HepG2 (cell line): Measurements from ENCODE around the gene SH2D6. TPM values are rescaled to one million over a fixed set of nuclear protein-coding genes. Genes with fewer than 3 reads are reported as not detected.

Experiments
- DPF2 ChIP-seq: sonication (generic); formaldehyde crosslinking; IDR thresholded peaks from 2 replicates; pipeline ENCODE4 v1.4.0; 2020; ENCODE audit warnings: mild to moderate bottlenecking, low read depth, missing genetic modification reagents, borderline replicate concordance
- GABPB1 ChIP-seq: IDR thresholded peaks from 2 replicates; pipeline ENCODE4 v1.6.1; 2016; ENCODE audit warnings: mild to moderate bottlenecking, missing genetic modification reagents, moderate library complexity, missing compliant biosample characterization
- NR2F6 ChIP-seq, 2 experiments: IDR thresholded peaks; 2 replicates each; pipeline ENCODE4 v1.6.1; 2016; ENCODE audit warnings: antibody characterized with exemption in 1 of 2, mild to moderate bottlenecking in 1 of 2
- PCBP1 ChIP-seq: fragments of 200-400 bp; formaldehyde crosslinking; IDR thresholded peaks from 2 replicates; pipeline ENCODE4 v1.6.1; 2017; ENCODE audit warnings: mild to moderate bottlenecking, low read depth, low read length, borderline replicate concordance
- PHF21A ChIP-seq: sonication (generic); formaldehyde crosslinking; IDR thresholded peaks from 2 replicates; pipeline ENCODE4 v1.5.0; 2020; ENCODE audit warnings: mild to moderate bottlenecking, missing genetic modification reagents
- POLR2G ChIP-seq: fragments of 200-400 bp; formaldehyde crosslinking; IDR thresholded peaks from 2 replicates; pipeline ENCODE4 v1.6.1; 2018; ENCODE audit warnings: mild to moderate bottlenecking, low read depth, low read length, moderate library complexity
- SALL1 ChIP-seq: sonication (generic); formaldehyde crosslinking; IDR thresholded peaks from 2 replicates; pipeline ENCODE4 v1.8.0; 2022; ENCODE audit warnings: mild to moderate bottlenecking, missing genetic modification reagents
- TBL1XR1 ChIP-seq: fragments of 150-350 bp; IDR thresholded peaks from 2 replicates; pipeline ENCODE4 v1.6.1; 2014; ENCODE audit warnings: borderline replicate concordance, low read length; ENCODE audit not compliant: partially characterized antibody
- XBP1 ChIP-seq: sonication (generic); formaldehyde crosslinking; IDR thresholded peaks from 2 replicates; pipeline ENCODE4 v1.5.0; 2020; ENCODE audit warnings: missing genetic modification reagents
- ZC3H13 ChIP-seq: sonication (generic); formaldehyde crosslinking; IDR thresholded peaks from 2 replicates; pipeline ENCODE4 v1.8.1; 2023; ENCODE audit warnings: mild to moderate bottlenecking, missing genetic modification reagents, moderate library complexity
- ZNF256 ChIP-seq: sonication (generic); formaldehyde crosslinking; conservative IDR thresholded peaks from 2 replicates; pipeline ENCODE4 v1.4.0; 2020; ENCODE audit warnings: missing genetic modification reagents
- ZNF3 ChIP-seq: IDR thresholded peaks from 2 replicates; pipeline ENCODE4 v1.7.0; 2017; ENCODE audit warnings: inconsistent platforms
- ZNF317 ChIP-seq: sonication (generic); formaldehyde crosslinking; IDR thresholded peaks from 2 replicates; pipeline ENCODE4 v1.5.0; 2020; ENCODE audit warnings: mild to moderate bottlenecking, missing genetic modification reagents
- ZNF607 ChIP-seq: sonication (generic); formaldehyde crosslinking; IDR thresholded peaks from 2 replicates; pipeline ENCODE4 v1.5.1; 2020; ENCODE audit warnings: missing genetic modification reagents, mild to moderate bottlenecking, borderline replicate concordance
- ZNF773 ChIP-seq: sonication (generic); formaldehyde crosslinking; IDR thresholded peaks from 2 replicates; pipeline ENCODE4 v1.4.0; 2020; ENCODE audit warnings: missing genetic modification reagents, borderline replicate concordance
- polyA plus RNA-seq, 8 experiments: library from polyadenylated mRNA; depleted of rRNA in 3 of 8; stranded (reverse) in 7 of 8; unstranded in 1 of 8; fragments of >200 nt; fragmentation: Illumina TruSeq in 4 of 8; extraction: Trizol in 4 of 8; gene quantifications; 2 replicates each; pipeline versions ENCODE4 v1.2.1 to v1.2.3, GENCODE V29; 2011 to 2016; ENCODE audit warnings: low read depth in 4 of 8, missing spikeins in 1 of 8, mixed read lengths in 1 of 8; ENCODE audit not compliant: insufficient read depth in 1 of 8
- total RNA-seq, 5 experiments: library from RNA; depleted of rRNA; stranded (reverse); fragments of >200 nt; fragmentation: Illumina TruSeq; extraction: Trizol; gene quantifications; 2 replicates each; pipeline ENCODE4 v1.2.3, GENCODE V29; 2016; ENCODE audit warnings: low read depth in 1 of 5
- TF ChIP-seq, protein P1 (sequence below): sonication (generic); formaldehyde crosslinking; IDR thresholded peaks from 2 replicates; pipeline ENCODE4 v1.4.0; 2020; ENCODE audit warnings: mild to moderate bottlenecking, missing genetic modification reagents, borderline replicate concordance
- TF ChIP-seq, protein P2 (sequence below): sonication (generic); formaldehyde crosslinking; IDR thresholded peaks from 2 replicates; pipeline ENCODE4 v1.4.0; 2020; ENCODE audit warnings: missing genetic modification reagents
- TF ChIP-seq, protein P3 (sequence below): sonication (generic); formaldehyde crosslinking; IDR thresholded peaks from 2 replicates; pipeline ENCODE4 v1.4.0; 2020; ENCODE audit warnings: missing genetic modification reagents

The SH2D6 gene
- total and polyA plus RNA-seq, 2 of the 13 experiments (the other 11 are each of a cell fraction or from before 2014, with no cell fraction given): 0.11 to 0.26 TPM

DNA sequence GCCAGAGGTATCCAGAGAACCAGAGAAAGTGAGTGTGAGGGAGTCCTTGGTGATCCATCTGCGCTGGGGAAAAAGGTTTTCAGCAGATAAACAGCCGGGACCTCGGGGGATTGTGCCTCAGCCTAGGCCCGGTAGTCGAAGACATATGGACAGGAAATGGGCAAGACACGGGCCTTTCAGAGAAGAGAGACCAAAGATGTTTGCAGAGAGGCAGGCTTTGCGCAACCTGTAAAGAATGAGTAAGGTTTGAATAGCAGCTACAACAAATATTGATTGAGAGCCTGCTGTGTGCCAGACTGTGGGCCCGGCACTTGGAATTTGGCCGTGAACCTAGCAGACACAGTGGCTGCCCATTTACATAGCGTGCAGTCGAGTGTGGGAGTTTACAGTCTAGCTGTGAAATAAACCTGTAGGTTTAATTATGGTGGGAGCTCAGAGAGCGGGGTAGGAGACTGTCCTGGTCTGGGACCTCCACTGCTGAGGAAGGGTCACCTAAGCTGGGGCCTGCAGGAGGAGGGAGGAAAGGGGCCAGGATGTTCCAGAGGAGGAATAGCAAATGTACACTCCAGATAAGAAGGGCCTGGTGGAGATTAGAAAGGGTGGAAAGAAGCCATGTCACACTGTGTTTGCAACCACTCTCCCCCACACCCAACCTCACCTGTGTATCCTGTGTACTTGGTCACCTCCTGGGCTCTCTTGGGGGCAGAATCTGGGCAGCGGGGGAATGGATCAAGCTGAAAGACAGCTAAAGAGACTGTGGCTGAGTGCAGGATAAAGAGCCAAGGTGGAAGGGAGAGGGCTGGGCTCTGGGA is 3.0 kb downstream of the SH2D6 start (continued):
- TF ChIP-seq TBL1XR1: peak; percentile 99
- peak; percentile 88; the same call in 1 of the 2 replicates for TF ChIP-seq ZNF773 (CRISPR knock-in tag)
- peak; percentile 98 for TF ChIP-seq SALL1 (CRISPR knock-in tag)
- 0 out of 2 replicates have a peak, but pooled peaks have one; percentile 58 for TF ChIP-seq ZNF3 (CRISPR knock-in tag)
- TF ChIP-seq, protein P1, sequence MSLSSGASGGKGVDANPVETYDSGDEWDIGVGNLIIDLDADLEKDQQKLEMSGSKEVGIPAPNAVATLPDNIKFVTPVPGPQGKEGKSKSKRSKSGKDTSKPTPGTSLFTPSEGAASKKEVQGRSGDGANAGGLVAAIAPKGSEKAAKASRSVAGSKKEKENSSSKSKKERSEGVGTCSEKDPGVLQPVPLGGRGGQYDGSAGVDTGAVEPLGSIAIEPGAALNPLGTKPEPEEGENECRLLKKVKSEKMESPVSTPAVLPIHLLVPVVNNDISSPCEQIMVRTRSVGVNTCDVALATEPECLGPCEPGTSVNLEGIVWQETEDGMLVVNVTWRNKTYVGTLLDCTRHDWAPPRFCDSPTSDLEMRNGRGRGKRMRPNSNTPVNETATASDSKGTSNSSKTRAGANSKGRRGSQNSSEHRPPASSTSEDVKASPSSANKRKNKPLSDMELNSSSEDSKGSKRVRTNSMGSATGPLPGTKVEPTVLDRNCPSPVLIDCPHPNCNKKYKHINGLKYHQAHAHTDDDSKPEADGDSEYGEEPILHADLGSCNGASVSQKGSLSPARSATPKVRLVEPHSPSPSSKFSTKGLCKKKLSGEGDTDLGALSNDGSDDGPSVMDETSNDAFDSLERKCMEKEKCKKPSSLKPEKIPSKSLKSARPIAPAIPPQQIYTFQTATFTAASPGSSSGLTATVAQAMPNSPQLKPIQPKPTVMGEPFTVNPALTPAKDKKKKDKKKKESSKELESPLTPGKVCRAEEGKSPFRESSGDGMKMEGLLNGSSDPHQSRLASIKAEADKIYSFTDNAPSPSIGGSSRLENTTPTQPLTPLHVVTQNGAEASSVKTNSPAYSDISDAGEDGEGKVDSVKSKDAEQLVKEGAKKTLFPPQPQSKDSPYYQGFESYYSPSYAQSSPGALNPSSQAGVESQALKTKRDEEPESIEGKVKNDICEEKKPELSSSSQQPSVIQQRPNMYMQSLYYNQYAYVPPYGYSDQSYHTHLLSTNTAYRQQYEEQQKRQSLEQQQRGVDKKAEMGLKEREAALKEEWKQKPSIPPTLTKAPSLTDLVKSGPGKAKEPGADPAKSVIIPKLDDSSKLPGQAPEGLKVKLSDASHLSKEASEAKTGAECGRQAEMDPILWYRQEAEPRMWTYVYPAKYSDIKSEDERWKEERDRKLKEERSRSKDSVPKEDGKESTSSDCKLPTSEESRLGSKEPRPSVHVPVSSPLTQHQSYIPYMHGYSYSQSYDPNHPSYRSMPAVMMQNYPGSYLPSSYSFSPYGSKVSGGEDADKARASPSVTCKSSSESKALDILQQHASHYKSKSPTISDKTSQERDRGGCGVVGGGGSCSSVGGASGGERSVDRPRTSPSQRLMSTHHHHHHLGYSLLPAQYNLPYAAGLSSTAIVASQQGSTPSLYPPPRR (CRISPR knock-in tag): peak; percentile 99
- TF ChIP-seq, protein P2, sequence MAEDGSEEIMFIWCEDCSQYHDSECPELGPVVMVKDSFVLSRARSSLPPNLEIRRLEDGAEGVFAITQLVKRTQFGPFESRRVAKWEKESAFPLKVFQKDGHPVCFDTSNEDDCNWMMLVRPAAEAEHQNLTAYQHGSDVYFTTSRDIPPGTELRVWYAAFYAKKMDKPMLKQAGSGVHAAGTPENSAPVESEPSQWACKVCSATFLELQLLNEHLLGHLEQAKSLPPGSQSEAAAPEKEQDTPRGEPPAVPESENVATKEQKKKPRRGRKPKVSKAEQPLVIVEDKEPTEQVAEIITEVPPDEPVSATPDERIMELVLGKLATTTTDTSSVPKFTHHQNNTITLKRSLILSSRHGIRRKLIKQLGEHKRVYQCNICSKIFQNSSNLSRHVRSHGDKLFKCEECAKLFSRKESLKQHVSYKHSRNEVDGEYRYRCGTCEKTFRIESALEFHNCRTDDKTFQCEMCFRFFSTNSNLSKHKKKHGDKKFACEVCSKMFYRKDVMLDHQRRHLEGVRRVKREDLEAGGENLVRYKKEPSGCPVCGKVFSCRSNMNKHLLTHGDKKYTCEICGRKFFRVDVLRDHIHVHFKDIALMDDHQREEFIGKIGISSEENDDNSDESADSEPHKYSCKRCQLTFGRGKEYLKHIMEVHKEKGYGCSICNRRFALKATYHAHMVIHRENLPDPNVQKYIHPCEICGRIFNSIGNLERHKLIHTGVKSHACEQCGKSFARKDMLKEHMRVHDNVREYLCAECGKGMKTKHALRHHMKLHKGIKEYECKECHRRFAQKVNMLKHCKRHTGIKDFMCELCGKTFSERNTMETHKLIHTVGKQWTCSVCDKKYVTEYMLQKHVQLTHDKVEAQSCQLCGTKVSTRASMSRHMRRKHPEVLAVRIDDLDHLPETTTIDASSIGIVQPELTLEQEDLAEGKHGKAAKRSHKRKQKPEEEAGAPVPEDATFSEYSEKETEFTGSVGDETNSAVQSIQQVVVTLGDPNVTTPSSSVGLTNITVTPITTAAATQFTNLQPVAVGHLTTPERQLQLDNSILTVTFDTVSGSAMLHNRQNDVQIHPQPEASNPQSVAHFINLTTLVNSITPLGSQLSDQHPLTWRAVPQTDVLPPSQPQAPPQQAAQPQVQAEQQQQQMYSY (CRISPR knock-in tag): peak; percentile 57; the same call in 1 of the 2 replicates
- TF ChIP-seq DPF2 (CRISPR knock-in tag): peak; percentile 94
- TF ChIP-seq ZNF607 (CRISPR knock-in tag): 0 out of 2 replicates have a peak, but pooled peaks have one; percentile 37
- TF ChIP-seq ZC3H13 (CRISPR knock-in tag): 0 out of 2 replicates have a peak, but pooled peaks have one; percentile 74
- peak; percentile 86; the same call in 1 of the 2 replicates for TF ChIP-seq ZNF256 (CRISPR knock-in tag)
- peak; percentile 90 for TF ChIP-seq PHF21A (CRISPR knock-in tag)
- TF ChIP-seq POLR2G: peak; percentile 79
- TF ChIP-seq GABPB1 (CRISPR knock-in tag): peak; percentile 50; the same call in 1 of the 2 replicates
- TF ChIP-seq XBP1 (CRISPR knock-in tag): no peak
- no peak for TF ChIP-seq ZNF317 (CRISPR knock-in tag)
- no peak for TF ChIP-seq PCBP1
- TF ChIP-seq NR2F6 (IDR thresholded peaks at IDR 0.05): peak; percentile 92
- TF ChIP-seq NR2F6 (CRISPR knock-in tag; IDR thresholded peaks at IDR 0.05): peak; percentile 93
- TF ChIP-seq, protein P3, sequence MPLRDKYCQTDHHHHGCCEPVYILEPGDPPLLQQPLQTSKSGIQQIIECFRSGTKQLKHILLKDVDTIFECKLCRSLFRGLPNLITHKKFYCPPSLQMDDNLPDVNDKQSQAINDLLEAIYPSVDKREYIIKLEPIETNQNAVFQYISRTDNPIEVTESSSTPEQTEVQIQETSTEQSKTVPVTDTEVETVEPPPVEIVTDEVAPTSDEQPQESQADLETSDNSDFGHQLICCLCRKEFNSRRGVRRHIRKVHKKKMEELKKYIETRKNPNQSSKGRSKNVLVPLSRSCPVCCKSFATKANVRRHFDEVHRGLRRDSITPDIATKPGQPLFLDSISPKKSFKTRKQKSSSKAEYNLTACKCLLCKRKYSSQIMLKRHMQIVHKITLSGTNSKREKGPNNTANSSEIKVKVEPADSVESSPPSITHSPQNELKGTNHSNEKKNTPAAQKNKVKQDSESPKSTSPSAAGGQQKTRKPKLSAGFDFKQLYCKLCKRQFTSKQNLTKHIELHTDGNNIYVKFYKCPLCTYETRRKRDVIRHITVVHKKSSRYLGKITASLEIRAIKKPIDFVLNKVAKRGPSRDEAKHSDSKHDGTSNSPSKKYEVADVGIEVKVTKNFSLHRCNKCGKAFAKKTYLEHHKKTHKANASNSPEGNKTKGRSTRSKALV (CRISPR knock-in tag): peak; percentile 79; the same call in 1 of the 2 replicates
